ENCODE measurements around the gene OTUD4.

DNA sequence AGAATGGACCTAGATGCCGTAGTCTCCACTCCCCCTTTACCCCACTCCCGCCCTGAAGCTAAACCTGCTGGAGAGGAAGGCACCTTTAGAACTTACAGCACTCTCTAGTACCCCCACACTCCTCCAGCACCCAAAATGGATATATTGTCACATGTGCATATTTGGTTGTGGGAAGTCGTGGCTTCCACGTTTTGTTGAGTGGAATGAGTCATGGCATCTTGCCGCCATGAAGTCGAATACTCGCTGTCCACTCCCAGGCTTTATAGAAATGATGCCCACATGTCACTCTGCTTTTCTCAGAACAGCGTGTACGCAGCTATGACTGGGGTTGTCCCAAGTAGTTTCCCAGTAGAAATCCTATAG is 81.7 kb downstream of the OTUD4 start:
- TF ChIP-seq, protein P1, sequence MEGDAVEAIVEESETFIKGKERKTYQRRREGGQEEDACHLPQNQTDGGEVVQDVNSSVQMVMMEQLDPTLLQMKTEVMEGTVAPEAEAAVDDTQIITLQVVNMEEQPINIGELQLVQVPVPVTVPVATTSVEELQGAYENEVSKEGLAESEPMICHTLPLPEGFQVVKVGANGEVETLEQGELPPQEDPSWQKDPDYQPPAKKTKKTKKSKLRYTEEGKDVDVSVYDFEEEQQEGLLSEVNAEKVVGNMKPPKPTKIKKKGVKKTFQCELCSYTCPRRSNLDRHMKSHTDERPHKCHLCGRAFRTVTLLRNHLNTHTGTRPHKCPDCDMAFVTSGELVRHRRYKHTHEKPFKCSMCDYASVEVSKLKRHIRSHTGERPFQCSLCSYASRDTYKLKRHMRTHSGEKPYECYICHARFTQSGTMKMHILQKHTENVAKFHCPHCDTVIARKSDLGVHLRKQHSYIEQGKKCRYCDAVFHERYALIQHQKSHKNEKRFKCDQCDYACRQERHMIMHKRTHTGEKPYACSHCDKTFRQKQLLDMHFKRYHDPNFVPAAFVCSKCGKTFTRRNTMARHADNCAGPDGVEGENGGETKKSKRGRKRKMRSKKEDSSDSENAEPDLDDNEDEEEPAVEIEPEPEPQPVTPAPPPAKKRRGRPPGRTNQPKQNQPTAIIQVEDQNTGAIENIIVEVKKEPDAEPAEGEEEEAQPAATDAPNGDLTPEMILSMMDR (IDR thresholded peaks at IDR 0.05), result no peak
- no peak for TF ChIP-seq POLR2A (IDR thresholded peaks at IDR 0.05)
- no peak for TF ChIP-seq POLR2AphosphoS5 (IDR thresholded peaks at IDR 0.05)

Measured in suprapubic skin (tissue), 4 donors.